ENCODE results near the gene CMTR2.

CMTR2 gene

GRCh38 chr16:71260995-71261394, 28.2 kb downstream of the CMTR2 start:
- Histone ChIP-seq H3K36me3 (no peaks in the 10 kb centered on the region), H3K4me1 (ENCODE audit: control insufficient read depth in 1 of 2, insufficient read depth in 1 of 2, low read depth in 1 of 2, low read length in 1 of 2) (no peaks in the 10 kb centered on the region), H3K4me3 (ENCODE audit: low read depth in 1 of 2, low read length in 1 of 2) (no peak overlapping the region), H3K9me3 (no peaks in the 10 kb centered on the region), H3K27ac (no peak overlapping the region), H3K27me3 (peaks cover 9% of the 10 kb centered on the region)
- no peak for TF ChIP-seq CTCF (IDR thresholded peaks at IDR 0.05)

DNA sequence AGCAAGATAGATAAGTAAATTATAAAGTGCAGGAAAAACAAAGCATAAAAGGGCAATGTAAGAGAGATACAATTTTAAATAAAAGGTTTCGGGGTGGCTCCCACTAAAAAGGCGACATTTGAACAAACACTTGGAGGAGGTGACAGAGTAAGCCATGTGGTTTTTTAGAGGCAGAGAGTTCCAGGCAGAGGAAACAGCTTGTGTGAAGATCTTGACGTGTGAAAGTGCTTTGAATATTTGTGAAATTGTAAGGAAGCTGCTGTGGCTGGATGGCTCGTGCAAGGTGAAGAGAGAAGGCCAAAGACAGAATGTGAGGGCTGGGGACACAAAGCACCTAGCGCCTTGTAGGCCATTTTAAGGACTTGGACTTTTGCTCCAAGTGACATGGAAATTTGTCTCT, 30.1 kb downstream of the CMTR2 start:
- TF ChIP-seq CTCF (IDR thresholded peaks at IDR 0.05), result no peak

DNA sequence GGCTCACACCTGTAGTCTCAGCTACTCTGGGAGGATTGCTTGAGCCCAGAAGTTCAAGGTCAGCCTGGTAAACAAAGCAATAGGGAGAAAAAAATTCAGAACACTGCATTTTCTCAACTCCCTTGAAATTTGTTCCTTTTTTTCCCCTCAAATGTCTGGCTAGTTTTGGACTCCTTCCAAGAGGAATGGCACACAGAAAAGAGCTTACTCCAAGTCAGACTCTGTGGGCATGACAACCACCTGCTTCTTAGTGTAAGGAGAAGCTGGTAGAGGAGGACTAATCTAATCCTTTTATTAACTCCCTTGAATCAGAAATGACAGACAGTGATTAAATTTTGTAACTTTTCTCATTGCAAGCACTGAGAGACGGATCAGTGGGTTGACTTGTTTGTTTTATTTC, 30.8 kb downstream of the CMTR2 start:
- TF ChIP-seq CTCF (IDR thresholded peaks at IDR 0.05), result no peak
- no peaks in the 10 kb centered on the region for H3K4me1 ChIP-seq (ENCODE audit: control insufficient read depth in 1 of 2, insufficient read depth in 1 of 2, low read depth in 1 of 2, low read length in 1 of 2)
- H3K27me3 ChIP-seq, result peaks cover 9% of the 10 kb centered on the region
- no peak overlapping the region for H3K4me3 ChIP-seq (ENCODE audit: low read depth in 1 of 2, low read length in 1 of 2)
- H3K27ac ChIP-seq, result no peak overlapping the region
- H3K9me3 ChIP-seq, result no peaks in the 10 kb centered on the region
- no peaks in the 10 kb centered on the region for H3K36me3 ChIP-seq

More for the DNA sequence above, 30.1 kb downstream of the CMTR2 start:
- Histone ChIP-seq H3K4me1 (ENCODE audit: control insufficient read depth in 1 of 2, insufficient read depth in 1 of 2, low read depth in 1 of 2, low read length in 1 of 2) (no peaks in the 10 kb centered on the region), H3K27ac (no peak overlapping the region), H3K4me3 (ENCODE audit: low read depth in 1 of 2, low read length in 1 of 2) (no peak overlapping the region), H3K9me3 (no peaks in the 10 kb centered on the region), H3K36me3 (no peaks in the 10 kb centered on the region), H3K27me3 (peaks cover 9% of the 10 kb centered on the region)

GRCh38 chr16:71257768-71258167, 31.4 kb downstream of the CMTR2 start:
- TF ChIP-seq CTCF (IDR thresholded peaks at IDR 0.05), result no peak
- Histone ChIP-seq H3K27me3 (peaks cover 9% of the 10 kb centered on the region), H3K27ac (no peak overlapping the region), H3K36me3 (no peaks in the 10 kb centered on the region), H3K4me3 (ENCODE audit: low read depth in 1 of 2, low read length in 1 of 2) (no peak overlapping the region), H3K4me1 (ENCODE audit: control insufficient read depth in 1 of 2, insufficient read depth in 1 of 2, low read depth in 1 of 2, low read length in 1 of 2) (no peaks in the 10 kb centered on the region), H3K9me3 (no peaks in the 10 kb centered on the region)

DNA sequence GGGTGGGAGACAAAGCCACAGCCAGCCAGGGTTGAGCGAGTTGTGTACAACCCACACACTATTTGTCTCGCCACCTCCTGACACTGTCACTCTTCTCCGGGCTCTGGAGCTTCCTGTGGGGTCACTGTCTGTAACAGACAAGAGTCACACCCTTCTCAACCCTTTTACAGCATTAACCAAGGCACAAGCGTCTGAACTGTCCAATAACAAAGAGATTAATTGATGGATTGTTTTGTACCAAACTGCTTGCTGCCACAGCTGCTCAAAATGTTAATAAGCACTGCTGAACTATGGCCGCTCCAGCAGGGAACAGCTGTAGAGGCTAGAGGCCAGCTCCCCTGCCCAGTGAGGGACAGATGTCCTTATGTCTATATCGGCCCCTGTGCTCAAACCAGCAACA, 33.5 kb downstream of the CMTR2 start:
- Histone ChIP-seq H3K4me3 (ENCODE audit: low read depth in 1 of 2, low read length in 1 of 2) (no peak overlapping the region), H3K4me1 (ENCODE audit: control insufficient read depth in 1 of 2, insufficient read depth in 1 of 2, low read depth in 1 of 2, low read length in 1 of 2) (no peaks in the 10 kb centered on the region), H3K36me3 (no peaks in the 10 kb centered on the region), H3K27me3 (peaks cover 9% of the 10 kb centered on the region), H3K9me3 (no peaks in the 10 kb centered on the region), H3K27ac (no peak overlapping the region)
- TF ChIP-seq CTCF (IDR thresholded peaks at IDR 0.05), result no peak

All from neutrophil (primary cell).